ENCODE data around the gene CAB39L. TPM values are rescaled to one million over a fixed set of nuclear protein-coding genes. Genes with fewer than 3 reads are reported as not detected.

Gene CAB39L
- total RNA-seq, 2 experiments from 2014 or later = 9.6 to 28.6 TPM

DNA sequence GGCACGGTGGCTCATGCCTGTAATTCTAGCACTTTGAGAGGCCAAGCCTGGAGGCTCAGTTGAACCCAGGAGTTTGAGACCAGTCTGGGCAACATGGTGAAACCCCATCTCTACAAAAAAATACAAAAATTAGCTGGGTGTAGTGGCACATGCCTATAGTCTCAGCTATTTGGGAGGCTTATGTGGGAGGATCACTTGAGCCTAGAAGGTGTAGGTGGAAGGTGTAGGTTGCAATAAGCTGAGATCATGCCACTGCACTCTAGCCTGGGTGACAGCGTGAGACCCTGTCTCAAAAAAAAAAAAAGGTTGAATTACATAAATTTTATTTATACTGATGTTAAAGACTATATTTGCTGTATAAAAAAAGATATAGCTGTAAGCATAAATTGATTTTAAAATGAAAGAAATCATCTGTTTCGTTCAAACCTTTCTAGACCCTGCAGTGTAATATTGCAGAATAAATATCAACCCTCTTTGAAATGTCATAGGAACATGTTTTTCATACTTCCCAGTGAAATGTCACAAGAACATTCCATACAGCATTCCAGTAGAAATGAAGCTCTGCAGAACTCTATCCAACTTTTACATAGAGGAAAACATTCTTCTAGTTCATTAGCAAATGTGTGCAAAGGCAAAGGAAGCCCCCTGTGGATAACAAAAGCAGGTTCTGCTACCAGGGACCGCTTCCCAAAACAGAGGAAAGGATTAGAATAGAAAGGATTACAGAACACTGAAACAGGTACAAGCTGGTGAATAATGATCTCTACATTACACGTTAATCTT lies 76.0 kb downstream of the CAB39L start:
- Histone ChIP-seq H3K79me2 (ENCODE audit: insufficient read depth, low read depth, low read length) (peaks cover 68% of the 10 kb centered on the region), H3K36me3 (ENCODE audit: insufficient read depth, low read length) (peaks cover 20% of the 10 kb centered on the region), H4K20me1 (ENCODE audit: insufficient read depth, low read length) (no peaks in the 10 kb centered on the region), H3K4me1 (ENCODE audit: insufficient read depth, low read length, poor library complexity, severe bottlenecking) (peaks cover 81% of the 10 kb centered on the region), H3K4me2 (ENCODE audit: low read length) (peak overlapping the region; percentile 76), H3K9me2 (ENCODE audit: insufficient read depth, low read length) (no peaks in the 10 kb centered on the region), H3K4me3 (ENCODE audit: low read depth, low read length, poor library complexity, severe bottlenecking) (peak overlapping the region; percentile 53), H3K9me3 (ENCODE audit: low read length) (peaks cover 6% of the 10 kb centered on the region; the same call in 1 of the 2 replicates), H3K27ac (ENCODE audit: low read depth, low read length, poor library complexity, severe bottlenecking) (peak overlapping the region; percentile 98), H2AFZ (ENCODE audit: low read length) (peak overlapping the region; percentile 50; the same call in 1 of the 2 replicates)
- TF ChIP-seq EZH2phosphoT487 (IDR thresholded peaks at IDR 0.05; ENCODE audit: borderline replicate concordance, low read depth, low read length) = no peak
- TF ChIP-seq, protein P1, sequence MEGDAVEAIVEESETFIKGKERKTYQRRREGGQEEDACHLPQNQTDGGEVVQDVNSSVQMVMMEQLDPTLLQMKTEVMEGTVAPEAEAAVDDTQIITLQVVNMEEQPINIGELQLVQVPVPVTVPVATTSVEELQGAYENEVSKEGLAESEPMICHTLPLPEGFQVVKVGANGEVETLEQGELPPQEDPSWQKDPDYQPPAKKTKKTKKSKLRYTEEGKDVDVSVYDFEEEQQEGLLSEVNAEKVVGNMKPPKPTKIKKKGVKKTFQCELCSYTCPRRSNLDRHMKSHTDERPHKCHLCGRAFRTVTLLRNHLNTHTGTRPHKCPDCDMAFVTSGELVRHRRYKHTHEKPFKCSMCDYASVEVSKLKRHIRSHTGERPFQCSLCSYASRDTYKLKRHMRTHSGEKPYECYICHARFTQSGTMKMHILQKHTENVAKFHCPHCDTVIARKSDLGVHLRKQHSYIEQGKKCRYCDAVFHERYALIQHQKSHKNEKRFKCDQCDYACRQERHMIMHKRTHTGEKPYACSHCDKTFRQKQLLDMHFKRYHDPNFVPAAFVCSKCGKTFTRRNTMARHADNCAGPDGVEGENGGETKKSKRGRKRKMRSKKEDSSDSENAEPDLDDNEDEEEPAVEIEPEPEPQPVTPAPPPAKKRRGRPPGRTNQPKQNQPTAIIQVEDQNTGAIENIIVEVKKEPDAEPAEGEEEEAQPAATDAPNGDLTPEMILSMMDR (conservative IDR thresholded peaks at IDR 0.05; ENCODE audit: low read length) = 0 out of 2 replicates have a peak, but pooled peaks have one; percentile 12
- BruUV-seq (replicated peaks) = no TSS peak
- no peak for DNase-seq (ENCODE audit: low spot score)
- ChIA-PET POLR2A (interaction anchor here (0.5 to 10.8 kb wide), 22 partner anchors 9 to 425 kb away, joined by 3 to 139 read pairs (median 4); partner anchors contain the start of genes CAB39L, PHF11 and SETDB2), CTCF (ENCODE audit: unreplicated experiment) (interaction anchor here (0.7 to 1.7 kb wide), 2 partner anchors 78 to 172 kb away, joined by 3 to 4 read pairs; no protein-coding TSS in a partner anchor)
- intact Hi-C loops (cut with micrococcal nuclease; ENCODE audit: unreplicated experiment) = no loop called here

DNA sequence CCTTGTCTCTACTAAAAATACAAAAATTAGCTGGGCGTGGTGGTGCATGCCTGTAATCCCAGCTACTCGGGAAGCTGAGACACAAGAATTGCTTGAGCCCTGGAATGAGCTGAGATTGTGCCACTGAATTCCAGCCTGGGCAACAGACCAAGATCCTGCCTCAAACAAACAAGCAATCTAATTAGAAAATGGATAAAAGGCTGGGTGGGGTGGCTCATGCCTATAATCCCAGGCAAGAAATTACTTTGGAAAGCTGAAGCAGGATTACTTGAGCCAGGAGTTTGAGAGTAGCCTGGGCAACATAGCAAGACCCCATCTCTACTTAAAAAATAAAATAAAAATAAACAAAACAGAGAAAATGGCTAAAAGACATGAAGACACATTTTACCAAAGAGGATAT lies 77.0 kb downstream of the CAB39L start:
- peaks cover 25% of the 10 kb centered on the region for H3K36me3 ChIP-seq (ENCODE audit: insufficient read depth, low read length)
- intact Hi-C loops (cut with micrococcal nuclease; ENCODE audit: unreplicated experiment) = no loop called here
- peaks cover 77% of the 10 kb centered on the region for H3K79me2 ChIP-seq (ENCODE audit: insufficient read depth, low read depth, low read length)
- peak overlapping the region; percentile 76 for H3K4me2 ChIP-seq (ENCODE audit: low read length)
- H3K9me2 ChIP-seq (ENCODE audit: insufficient read depth, low read length) = no peaks in the 10 kb centered on the region
- DNase-seq (ENCODE audit: low spot score) = no peak
- no peaks in the 10 kb centered on the region for H4K20me1 ChIP-seq (ENCODE audit: insufficient read depth, low read length)
- H3K9me3 ChIP-seq (ENCODE audit: low read length) = peaks cover 6% of the 10 kb centered on the region; the same call in 1 of the 2 replicates
- peak overlapping the region; percentile 50; the same call in 1 of the 2 replicates for H2AFZ ChIP-seq (ENCODE audit: low read length)
- H3K4me3 ChIP-seq (ENCODE audit: low read depth, low read length, poor library complexity, severe bottlenecking) = no peak overlapping the region
- BruUV-seq (replicated peaks) = no TSS peak
- ChIA-PET POLR2A (interaction anchor here (0.6 to 10.8 kb wide), 10 partner anchors 8 to 1230 kb away, joined by 3 to 139 read pairs (median 5); partner anchors contain the start of genes CAB39L and SETDB2), CTCF (ENCODE audit: unreplicated experiment) (no interaction called here)
- peak overlapping the region; percentile 98 for H3K27ac ChIP-seq (ENCODE audit: low read depth, low read length, poor library complexity, severe bottlenecking)
- no peak for TF ChIP-seq EZH2phosphoT487 (IDR thresholded peaks at IDR 0.05; ENCODE audit: borderline replicate concordance, low read depth, low read length)
- TF ChIP-seq, protein P1 (conservative IDR thresholded peaks at IDR 0.05; ENCODE audit: low read length) = no peak
- peaks cover 72% of the 10 kb centered on the region for H3K4me1 ChIP-seq (ENCODE audit: insufficient read depth, low read length, poor library complexity, severe bottlenecking)
